Progenitor cell of endocrine pancreas (in vitro differentiated cells): ENCODE data around the gene MYO7A. TPM values are rescaled to one million over a fixed set of nuclear protein-coding genes. Genes with fewer than 3 reads are reported as not detected.

ENCODE experiments used
- DNase-seq: peaks from one replicate; pipeline ENCODE4 v3.0.0; 2021; ENCODE audit warnings: low spot score; ENCODE audit not compliant: unreplicated experiment
- H3K27ac Mint-ChIP-seq: 2 replicates; pipeline ENCODE4 v1.8.0; 2021; ENCODE audit warnings: mild to moderate bottlenecking, moderate library complexity, mixed read lengths
- H3K27me3 Mint-ChIP-seq: 2 replicates; pipeline ENCODE4 v1.8.0; 2021; ENCODE audit warnings: mixed read lengths
- H3K36me3 Mint-ChIP-seq: 2 replicates; pipeline ENCODE4 v1.8.0; 2022; ENCODE audit warnings: mixed read lengths; ENCODE audit not compliant: insufficient read depth
- H3K4me1 Mint-ChIP-seq: 2 replicates; pipeline ENCODE4 v1.8.0; 2021; ENCODE audit warnings: low read depth, mixed read lengths
- H3K4me3 Mint-ChIP-seq: 2 replicates; pipeline ENCODE4 v1.8.0; 2021; ENCODE audit warnings: low read depth, mild to moderate bottlenecking, moderate library complexity, mixed read lengths
- H3K9me3 Mint-ChIP-seq: 2 replicates; pipeline ENCODE4 v1.8.0; 2021; ENCODE audit warnings: low read depth, mixed read lengths
- total RNA-seq: library from RNA; stranded (reverse); gene quantifications from 2 replicates; pipeline ENCODE4 v1.2.1, GENCODE V29; 2021
- TF ChIP-seq, protein P1 (sequence below): fragments of 200-600 bp; sonication (generic); IDR thresholded peaks from one replicate; pipeline ENCODE4 v1.5.0; 2021; ENCODE audit warnings: antibody characterized with exemption, mild to moderate bottlenecking; ENCODE audit not compliant: unreplicated experiment

Gene MYO7A
- total RNA-seq, 1 donor from 2014 or later, result 5.7 TPM

DNA sequence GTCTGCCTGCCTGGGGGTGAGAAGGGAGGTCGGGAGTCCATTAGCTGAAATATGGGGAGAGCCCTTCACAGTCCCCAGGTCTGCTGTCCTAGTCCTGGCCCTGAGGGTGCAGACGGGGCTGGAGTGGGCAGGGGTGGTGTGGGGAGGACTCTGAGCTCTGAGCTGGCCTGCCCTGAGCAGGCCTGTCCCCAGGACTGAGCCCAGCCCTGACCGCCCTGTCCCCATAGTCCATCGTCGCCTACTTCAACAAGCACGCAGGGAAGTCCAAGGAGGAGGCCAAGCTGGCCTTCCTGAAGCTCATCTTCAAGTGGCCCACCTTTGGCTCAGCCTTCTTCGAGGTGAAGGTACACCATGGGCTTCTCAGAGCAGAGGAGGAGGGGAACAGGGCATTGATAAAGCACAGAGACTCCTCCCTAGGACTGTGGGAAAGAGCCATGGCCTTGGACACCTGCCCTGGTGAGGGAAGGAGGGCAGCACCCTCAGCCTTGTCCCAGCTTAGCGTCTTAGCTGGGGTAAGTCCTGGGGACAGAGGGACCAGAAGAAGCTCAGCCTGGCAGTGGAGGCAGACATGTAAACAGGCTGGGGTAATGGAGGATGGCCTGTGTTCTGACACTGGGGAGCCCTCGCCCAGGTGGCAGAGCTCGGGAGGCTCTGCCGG lies 83.7 kb downstream of the MYO7A start:
- Mint-ChIP-seq H3K27ac (no peak overlapping the region), H3K9me3 (no peaks in the 10 kb centered on the region), H3K4me1 (no peaks in the 10 kb centered on the region), H3K27me3 (peaks cover 2% of the 10 kb centered on the region), H3K36me3 (peaks cover 3% of the 10 kb centered on the region), H3K4me3 (no peak overlapping the region)
- TF ChIP-seq, protein P1, sequence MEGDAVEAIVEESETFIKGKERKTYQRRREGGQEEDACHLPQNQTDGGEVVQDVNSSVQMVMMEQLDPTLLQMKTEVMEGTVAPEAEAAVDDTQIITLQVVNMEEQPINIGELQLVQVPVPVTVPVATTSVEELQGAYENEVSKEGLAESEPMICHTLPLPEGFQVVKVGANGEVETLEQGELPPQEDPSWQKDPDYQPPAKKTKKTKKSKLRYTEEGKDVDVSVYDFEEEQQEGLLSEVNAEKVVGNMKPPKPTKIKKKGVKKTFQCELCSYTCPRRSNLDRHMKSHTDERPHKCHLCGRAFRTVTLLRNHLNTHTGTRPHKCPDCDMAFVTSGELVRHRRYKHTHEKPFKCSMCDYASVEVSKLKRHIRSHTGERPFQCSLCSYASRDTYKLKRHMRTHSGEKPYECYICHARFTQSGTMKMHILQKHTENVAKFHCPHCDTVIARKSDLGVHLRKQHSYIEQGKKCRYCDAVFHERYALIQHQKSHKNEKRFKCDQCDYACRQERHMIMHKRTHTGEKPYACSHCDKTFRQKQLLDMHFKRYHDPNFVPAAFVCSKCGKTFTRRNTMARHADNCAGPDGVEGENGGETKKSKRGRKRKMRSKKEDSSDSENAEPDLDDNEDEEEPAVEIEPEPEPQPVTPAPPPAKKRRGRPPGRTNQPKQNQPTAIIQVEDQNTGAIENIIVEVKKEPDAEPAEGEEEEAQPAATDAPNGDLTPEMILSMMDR, result no peak
- no peak for DNase-seq

DNA sequence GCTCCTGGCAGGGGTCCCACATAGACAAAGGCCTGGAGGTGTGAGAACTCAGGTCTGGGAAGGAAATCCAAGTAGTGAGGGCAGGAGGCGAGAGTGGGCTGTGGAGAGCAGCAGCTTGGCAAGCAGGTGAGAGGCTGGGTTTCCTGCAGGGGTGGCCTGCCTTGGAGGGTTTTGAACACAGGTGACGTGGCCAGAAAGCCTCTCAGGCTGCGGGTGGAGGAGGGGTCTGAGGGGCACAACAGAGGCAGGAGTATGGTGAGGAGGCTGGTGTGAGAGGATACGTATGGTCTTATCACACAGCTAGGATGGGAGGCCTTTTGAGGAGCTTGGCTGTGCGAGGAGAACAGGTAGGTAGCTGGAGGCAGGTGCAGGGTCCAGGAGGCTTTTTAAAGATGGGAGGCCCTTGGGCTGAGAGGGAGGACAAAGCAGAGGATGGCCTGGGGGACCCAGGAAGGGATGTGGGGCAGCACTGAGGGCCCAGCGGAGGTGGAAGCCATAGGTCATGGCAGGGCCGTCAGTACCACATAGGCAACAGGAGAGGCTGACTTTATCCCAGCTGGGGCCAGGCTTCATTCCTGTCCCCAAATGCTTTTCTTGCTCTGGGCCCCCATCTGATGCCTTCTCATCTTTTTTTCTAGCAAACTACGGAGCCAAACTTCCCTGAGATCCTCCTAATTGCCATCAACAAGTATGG lies 84.4 kb downstream of the MYO7A start:
- Mint-ChIP-seq H3K4me3 (no peak overlapping the region), H3K4me1 (no peaks in the 10 kb centered on the region), H3K36me3 (peaks cover 3% of the 10 kb centered on the region), H3K27me3 (peaks cover 2% of the 10 kb centered on the region), H3K27ac (no peak overlapping the region), H3K9me3 (no peaks in the 10 kb centered on the region)
- DNase-seq, result no peak
- TF ChIP-seq, protein P1, result no peak

DNA sequence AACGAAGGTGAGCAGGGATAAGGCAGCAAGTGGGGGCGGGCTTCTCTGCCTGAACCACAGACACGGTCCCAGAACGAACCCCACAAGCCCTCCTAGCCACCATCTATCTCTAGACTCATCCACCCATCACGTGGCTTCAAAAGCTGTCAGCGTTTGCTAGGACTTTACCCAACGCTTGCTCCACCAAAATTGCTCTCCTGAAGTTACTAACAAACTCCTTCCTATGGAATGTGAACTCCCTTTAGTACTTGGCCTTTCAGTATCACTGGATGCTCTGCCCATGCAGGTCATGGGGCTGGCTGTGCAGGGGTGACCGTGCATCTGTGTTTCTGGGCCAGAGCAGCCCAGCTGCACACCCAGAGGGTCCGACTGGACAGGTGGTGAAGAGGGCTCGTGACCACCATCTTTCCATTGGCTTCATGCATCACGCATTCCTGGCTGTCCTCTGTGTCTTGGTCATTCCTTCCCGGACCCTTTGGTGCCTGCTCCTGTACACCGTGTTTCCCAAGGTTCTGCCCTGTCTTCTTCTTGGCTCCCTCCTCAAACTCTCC lies 85.1 kb downstream of the MYO7A start:
- H3K4me3 Mint-ChIP-seq, result no peak overlapping the region
- H3K36me3 Mint-ChIP-seq, result peaks cover 3% of the 10 kb centered on the region
- no peak for DNase-seq
- no peak overlapping the region for H3K27ac Mint-ChIP-seq
- no peaks in the 10 kb centered on the region for H3K9me3 Mint-ChIP-seq
- no peaks in the 10 kb centered on the region for H3K4me1 Mint-ChIP-seq
- TF ChIP-seq, protein P1, result no peak
- H3K27me3 Mint-ChIP-seq, result peaks cover 2% of the 10 kb centered on the region

GRCh38 chr11:77213589-77214428 lies 85.8 kb downstream of the MYO7A start:
- H3K9me3 Mint-ChIP-seq, result no peaks in the 10 kb centered on the region
- H3K36me3 Mint-ChIP-seq, result peaks cover 3% of the 10 kb centered on the region
- no peak overlapping the region for H3K27ac Mint-ChIP-seq

More at GRCh38 chr11:77213589-77214428, 85.8 kb downstream of the MYO7A start:
- Mint-ChIP-seq H3K4me1 (no peaks in the 10 kb centered on the region), H3K4me3 (no peak overlapping the region), H3K27me3 (peaks cover 2% of the 10 kb centered on the region)
- DNase-seq, result no peak
- TF ChIP-seq, protein P1, result no peak
